Measurements from ENCODE around the gene STEAP4.

DNA sequence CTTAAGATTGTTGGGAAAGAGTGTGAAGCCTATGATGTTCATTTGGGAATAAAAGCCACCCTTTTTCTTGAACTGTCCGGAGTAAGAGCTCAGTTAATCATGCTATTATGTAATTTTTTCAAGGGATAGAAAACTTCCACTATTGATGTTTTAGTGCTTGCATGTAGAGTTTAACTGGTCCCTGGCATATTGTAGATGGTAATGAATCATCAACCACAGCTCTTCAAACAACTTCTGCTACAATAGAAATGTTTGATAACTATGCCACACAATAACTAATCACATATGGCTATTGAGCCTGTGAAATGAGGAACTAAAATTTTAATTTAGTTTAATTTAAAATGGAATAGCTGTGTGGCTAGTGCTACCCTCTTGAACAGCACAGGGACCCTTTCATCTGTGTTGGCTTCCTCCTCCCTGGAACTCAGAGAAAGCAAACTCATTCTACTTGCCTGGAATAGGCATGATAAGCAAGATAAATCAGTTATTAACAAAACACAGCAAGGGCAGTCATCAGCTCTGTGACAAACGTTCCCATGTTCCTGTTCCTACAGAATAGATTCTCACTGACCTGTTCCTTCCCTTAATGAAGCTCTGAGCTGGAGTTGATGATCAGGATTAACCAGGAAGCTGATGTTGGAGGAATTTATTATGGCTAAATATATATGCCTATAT, 82.0 kb downstream of the STEAP4 start:
- TF ChIP-seq, protein P1, sequence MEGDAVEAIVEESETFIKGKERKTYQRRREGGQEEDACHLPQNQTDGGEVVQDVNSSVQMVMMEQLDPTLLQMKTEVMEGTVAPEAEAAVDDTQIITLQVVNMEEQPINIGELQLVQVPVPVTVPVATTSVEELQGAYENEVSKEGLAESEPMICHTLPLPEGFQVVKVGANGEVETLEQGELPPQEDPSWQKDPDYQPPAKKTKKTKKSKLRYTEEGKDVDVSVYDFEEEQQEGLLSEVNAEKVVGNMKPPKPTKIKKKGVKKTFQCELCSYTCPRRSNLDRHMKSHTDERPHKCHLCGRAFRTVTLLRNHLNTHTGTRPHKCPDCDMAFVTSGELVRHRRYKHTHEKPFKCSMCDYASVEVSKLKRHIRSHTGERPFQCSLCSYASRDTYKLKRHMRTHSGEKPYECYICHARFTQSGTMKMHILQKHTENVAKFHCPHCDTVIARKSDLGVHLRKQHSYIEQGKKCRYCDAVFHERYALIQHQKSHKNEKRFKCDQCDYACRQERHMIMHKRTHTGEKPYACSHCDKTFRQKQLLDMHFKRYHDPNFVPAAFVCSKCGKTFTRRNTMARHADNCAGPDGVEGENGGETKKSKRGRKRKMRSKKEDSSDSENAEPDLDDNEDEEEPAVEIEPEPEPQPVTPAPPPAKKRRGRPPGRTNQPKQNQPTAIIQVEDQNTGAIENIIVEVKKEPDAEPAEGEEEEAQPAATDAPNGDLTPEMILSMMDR (IDR thresholded peaks at IDR 0.05) = no peak
- TF ChIP-seq SMC3 (IDR thresholded peaks at IDR 0.05; ENCODE audit: low read depth, low read length) (no peak), GATA2 (CRISPR knock-in tag; IDR thresholded peaks at IDR 0.05) (no peak), POLR2AphosphoS5 (IDR thresholded peaks at IDR 0.05; ENCODE audit: low read depth, low read length) (no peak), JUND (IDR thresholded peaks at IDR 0.05) (0 out of 2 replicates have a peak, but pooled peaks have one; percentile 14)
